IPS-NIHi7 (cell line): ENCODE measurements around the gene EXOC1.

ENCODE experiments used
- DNase-seq: peaks from one replicate; pipeline ENCODE4 v3.0.0; 2012; ENCODE audit warnings: mixed read lengths; ENCODE audit errors: extremely low spot score

EXOC1 gene

DNA sequence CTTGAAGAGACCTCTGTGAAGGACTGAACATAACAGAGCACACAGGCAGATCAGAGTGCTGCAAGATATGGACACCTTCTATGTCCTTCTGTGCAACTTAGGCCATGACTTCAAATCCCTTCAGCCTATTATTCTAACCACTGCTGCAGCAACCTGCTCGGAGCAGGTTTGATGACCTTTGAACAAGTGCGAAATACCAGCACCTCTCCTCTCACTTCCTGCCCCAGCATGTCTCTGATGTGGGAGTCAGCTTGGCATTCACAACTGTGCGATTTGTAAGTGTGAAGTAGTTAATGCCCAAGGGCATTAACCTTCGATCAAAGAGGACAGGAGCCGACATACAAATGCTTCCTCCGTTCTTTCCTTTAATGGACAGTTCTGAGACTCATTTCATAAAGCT is 1.6 kb upstream of the EXOC1 start:
- no peak for DNase-seq

DNA sequence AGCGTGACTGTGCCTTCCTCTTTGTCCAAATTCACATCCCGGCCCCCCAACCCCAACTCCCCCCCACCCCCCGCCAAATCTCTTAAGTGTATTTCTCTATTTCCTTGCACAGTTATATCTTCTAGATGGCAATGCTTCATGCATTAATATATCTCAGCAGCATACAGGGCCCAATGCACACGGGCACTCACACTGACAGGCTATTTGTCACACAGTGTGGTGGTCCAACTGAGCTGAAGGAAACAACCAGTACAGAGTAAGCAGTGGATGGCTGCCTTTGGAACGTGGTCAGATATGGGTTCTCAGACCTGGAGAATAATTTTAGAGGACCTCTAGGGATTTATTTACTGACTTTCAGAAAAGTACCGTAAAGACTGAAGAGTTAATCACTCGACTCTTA is 681 bp downstream of the EXOC1 start:
- DNase-seq, result no peak

GRCh38 chr4:55857586-55857985 is 4.1 kb downstream of the EXOC1 start:
- DNase-seq, result no peak

DNA sequence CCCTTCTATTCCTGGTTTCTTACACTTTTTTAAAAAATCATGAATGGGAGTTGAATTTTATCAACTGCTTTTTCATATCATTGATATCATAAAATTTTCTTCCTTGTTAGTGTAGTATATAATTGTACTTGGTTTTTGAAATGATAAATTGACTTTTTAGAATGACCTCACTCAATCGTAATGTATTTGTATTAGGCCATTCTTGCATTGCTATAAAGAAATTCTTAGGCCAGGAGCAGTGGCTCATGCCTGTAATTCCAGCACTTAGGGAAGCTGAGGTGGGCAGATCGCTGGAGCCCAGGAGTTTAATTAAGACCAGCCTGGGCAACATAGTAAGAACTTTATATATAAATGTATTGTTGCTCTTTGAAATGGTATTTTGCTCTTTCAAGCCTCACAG is 6.3 kb downstream of the EXOC1 start:
- no peak for DNase-seq

- no peak for DNase-seq
Observed at GRCh38 chr4:55864577-55865223, 11.3 kb downstream of the EXOC1 start.

GRCh38 chr4:55865228-55865806 is 11.9 kb downstream of the EXOC1 start:
- DNase-seq, result no peak

- DNase-seq, result no peak
Observed at GRCh38 chr4:55866290-55866907, 13.0 kb downstream of the EXOC1 start.

DNA sequence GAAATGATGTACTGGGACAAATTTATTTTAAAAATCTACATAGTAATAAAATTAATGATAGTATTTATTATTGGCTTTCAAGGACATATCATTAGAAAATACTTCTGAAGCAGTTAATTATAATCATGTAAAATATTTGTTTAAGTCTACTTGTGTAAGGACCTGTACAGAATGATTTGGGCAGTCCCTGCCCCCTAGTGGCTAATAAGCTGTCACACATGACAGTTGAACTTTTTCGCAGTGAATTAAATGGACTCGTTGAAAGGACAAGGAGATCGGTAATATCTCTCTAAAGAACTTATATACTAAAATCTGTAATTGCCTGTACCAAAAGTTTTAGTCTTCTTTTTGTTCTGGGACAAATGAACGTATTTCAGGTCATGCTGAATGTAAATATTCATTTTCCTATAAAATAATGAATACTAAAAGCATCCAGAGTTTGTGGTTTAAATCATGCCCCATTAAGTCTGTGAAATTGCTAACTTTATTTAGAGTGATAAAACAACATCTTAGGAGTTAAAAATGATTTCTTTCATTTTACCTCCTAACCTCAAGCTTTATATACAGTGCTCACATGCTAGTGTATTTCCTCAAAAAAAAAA is 13.6 kb downstream of the EXOC1 start:
- DNase-seq, result peak; percentile 36

DNA sequence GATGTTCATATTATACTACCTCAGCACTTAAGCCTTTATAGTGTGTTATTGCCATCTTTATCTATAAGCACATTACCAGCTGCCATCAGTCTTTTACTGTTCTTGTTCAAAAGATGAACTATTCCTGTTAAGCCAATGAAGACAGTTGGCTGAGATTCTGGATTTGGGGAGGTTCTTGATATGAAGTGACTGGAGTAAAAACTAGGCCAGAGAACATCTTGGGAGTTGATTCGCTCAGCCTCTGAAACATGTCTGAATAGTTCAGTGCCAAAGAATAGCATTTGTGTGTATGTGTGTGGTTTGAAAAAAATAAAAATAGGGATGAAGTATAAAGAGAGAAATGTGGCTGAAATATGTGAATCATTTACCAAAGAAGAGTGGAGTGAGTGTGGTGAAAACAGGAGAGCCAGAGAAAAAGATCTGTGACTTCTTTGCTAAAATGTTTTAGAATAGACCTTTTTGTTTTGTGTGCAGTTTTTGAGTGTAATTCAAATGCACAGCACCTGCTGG is 15.2 kb downstream of the EXOC1 start:
- DNase-seq, result no peak

DNA sequence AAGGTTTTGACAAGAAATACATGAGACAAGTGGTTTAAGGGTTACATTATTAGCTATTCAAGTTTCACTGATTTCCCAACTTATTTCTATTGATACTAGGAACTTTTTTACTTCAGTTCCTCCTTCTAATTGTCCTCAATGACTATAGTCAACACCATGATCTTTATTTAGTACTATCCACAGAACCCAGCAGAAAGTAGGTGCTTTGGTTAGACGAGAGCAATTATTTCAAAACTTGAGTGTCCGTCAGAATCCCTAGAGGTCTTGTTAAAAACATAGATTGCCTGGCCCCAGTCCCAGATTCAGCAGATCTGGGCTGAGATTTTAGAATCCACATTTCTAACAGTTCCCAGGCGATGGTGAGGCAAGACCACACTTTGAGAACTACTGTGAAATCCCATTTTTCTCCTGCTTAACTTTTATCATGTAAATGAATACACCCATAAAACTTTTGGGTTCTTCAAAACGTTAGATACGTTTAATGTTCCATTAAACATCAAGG is 17.9 kb downstream of the EXOC1 start:
- DNase-seq, result no peak

DNA sequence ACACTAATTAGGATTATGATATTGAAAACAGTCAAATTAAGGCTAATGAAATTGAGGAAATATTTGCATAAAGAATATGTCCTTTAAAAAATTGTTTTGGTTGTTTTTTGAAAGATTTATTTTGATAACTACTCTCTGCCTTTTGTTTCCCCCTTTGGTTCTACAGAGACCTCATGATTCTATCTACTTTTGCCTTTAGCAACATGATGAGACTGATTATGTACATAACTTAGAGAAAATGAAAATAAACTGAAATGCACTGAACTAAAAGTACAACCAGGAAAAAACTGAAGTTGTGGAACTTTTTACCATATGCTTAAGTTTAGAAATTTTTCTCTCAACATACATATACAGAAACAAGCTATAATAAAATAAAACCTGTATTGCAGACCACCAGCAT is 21.4 kb downstream of the EXOC1 start:
- no peak for DNase-seq

DNA sequence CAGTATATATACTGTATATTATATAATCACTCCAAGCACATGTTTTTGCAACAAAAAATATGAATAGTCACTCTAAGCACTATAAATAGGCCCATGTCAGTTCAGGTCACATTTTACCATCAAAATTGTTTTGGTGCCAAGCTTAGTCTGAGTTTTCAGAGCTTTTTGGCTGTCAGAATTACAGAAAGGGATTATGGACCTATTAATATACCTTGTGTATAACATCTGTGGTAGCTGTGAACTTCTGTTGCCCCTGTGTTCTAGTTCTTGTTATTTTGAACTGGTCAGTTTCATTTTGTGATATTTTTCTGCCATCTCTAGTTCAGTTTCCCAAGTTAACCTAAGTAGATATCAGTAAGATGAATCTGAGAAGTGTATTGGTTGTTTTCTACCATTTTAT is 22.9 kb downstream of the EXOC1 start:
- DNase-seq, result no peak

DNA sequence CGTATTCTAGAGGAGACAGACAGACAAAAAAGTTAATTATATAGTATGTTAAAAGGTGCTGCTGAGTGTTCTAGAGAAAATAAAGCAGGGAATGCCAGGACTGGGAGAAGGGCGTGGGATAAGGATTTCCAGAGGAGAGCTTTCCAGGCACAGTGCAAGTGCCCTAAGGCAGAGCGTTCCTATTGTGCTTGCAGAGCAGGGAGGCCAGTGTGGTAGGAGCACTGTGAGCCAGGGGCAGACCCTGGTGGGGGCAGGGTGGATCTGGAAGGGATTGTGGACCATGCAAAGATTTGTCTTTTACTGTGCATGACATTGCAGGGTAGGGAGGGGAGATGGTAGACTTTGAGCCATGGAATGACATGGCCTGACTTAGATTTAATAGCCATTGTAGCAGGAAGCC is 25.8 kb downstream of the EXOC1 start:
- peak; percentile 7 for DNase-seq

DNA sequence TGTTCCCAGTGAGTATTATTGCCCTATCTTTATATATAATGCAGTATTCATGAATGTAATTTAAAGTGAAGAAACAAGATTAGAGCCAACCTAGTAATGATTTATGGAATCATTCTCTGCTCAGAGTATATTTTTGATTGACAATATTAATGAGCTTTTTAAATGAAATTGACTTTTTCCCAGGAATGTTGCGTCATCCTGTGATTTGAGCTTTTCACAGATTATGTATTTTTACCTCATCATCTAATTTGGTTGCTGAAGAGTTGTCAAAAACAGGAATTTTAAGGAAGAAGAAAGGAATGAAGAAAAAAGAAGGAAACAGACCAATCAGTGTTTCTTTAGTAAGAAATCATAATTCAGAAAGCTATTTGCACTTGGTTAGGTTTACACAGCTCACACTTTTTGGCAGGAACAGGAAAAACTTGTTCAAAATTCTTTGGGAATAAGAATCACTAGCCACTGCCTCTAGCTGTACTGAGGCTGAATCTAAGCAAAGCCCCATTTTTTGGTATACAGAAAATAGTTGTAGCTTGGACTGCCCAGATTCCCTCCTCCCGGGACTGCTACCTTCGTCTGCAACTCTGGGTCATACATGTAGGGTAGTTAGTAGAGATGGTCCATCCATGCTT is 27.3 kb downstream of the EXOC1 start:
- DNase-seq, result no peak

DNA sequence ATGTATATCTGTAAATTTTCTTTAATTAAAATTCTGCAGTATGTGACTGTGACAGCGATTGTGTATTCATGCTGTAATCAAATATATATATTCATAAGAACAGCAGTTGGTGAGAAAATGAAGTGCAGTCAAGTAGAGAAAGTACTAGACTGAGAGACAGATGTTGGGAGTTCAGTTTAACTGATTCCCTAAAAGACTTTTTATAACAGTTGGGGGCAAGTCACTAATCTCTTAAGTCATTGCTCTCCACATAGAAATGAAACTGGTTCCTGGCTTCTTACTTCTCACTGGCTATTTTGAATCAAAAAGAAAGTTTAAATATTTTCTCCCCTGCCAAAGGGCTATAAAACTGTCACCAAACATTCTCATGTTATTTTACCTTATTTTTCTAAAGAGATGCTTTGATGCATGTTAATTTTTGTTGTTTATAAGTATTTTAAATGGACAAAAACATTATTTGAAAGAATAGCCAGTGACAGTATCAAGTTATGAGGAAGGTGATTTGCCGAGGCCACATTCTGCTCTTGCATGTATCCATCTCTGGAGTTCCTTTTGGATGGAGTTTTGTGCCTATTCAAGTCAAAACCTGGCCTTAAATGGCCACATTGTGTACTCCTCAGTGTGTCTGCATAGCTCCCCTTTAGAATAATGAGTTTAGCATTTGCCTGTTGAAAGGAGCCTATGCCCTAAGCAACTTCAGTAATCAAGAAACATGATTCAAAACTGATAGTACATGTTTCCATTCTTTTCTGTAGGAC is 30.8 kb downstream of the EXOC1 start:
- DNase-seq, result no peak

- DNase-seq, result no peak
Observed at GRCh38 chr4:55884851-55885219, 31.4 kb downstream of the EXOC1 start.

DNA sequence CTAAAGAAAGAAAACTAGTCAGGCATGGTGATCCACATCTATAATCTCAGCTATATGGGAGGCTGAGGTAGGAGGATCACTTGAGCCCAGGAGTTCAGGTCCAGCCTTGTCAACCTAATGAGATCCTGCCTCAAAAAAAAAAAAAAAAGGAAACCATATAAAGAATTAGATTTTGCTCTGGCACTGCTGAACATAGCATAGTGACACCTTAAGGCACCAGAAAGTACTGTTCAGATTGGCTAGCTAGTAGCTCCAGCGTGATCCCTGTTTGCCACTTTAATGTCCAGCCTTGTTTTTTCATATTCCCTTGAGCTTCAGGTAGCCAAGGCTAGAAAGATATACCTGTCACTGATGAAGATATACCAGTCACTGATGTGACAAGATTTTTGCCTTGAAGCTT is 34.1 kb downstream of the EXOC1 start:
- DNase-seq, result no peak

- no peak for DNase-seq
Observed at GRCh38 chr4:55892156-55892555, 38.7 kb downstream of the EXOC1 start.

DNA sequence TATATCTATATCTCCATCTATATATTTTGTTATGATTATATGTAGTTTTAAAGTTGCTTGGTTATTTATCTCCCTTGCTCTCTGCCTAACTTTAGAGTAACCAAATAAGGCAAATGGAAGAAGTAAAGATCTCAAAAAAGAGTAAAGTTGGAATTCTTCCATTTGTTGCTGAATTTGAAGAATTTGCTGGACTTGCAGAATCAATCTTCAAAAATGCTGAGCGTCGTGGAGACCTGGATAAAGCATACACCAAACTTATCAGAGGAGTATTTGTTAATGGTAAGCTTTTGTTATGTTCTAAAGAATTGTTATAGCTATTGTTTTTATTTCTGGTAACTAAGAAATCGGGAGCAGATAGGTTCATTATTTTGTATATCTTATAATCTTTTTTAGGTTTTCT is 43.2 kb downstream of the EXOC1 start:
- no peak for DNase-seq

GRCh38 chr4:55902677-55903076 is 49.2 kb downstream of the EXOC1 start:
- no peak for DNase-seq

DNA sequence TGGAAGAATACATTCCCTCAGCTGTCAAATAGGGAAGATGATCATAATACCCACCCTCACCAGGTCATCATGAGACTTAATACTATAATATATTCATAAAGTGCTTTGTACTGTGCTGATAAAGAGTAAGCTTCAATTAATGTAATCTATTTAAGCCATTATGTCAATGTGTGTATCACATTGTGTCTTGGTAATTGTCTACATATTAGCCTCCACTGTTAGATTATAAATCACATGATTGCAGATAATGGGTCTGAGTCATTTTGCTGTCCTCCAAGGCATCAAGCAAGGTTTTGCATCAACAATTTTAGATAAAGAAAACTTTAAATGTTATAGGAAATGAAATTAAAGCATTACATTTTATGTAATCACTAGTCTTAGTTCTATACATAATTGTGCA is 50.1 kb downstream of the EXOC1 start:
- no peak for DNase-seq

DNA sequence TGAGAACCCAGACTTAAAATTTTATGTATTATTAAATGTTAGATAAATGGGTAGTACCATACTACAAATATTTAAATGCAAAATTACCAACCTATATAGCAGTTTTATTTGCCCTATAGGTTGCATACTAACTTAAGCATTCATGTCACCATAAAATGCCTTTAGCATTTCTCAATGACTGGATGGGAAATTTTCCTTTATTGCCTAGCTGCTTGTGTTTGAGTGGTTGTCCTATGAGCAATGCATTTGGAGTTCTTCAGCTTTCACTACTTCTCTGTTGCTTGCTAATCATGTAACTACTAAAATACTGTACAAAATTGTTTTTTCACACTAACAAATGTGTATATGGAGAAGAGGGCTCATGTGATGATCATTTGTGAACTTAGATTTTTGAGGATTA is 51.1 kb downstream of the EXOC1 start:
- DNase-seq, result no peak
